OCI-LY1 (cell line): Measurements from ENCODE around the gene STX3.

Experiments used
- H2AFZ ChIP-seq: fragments of 200-600 bp; sonication (generic), shearing (Covaris generic); 2 replicates; pipeline ENCODE4 v1.6.0; 2014; ENCODE audit warnings: antibody characterized with exemption, mild to moderate bottlenecking, low read length
- H3F3A ChIP-seq: fragments of 200-600 bp; sonication (generic), shearing (Covaris generic); 2 replicates; pipeline ENCODE4 v1.6.0; 2014; ENCODE audit warnings: mild to moderate bottlenecking, antibody characterized with exemption, low read length, moderate library complexity; ENCODE audit not compliant: insufficient read depth
- H3K27ac ChIP-seq: fragments of 200-600 bp; sonication (generic); 2 replicates; pipeline ENCODE4 v1.5.1; 2014; ENCODE audit warnings: low read length, mixed run types, mild to moderate bottlenecking, low read depth; ENCODE audit not compliant: poor library complexity, severe bottlenecking
- H3K27me3 ChIP-seq: fragments of 200-600 bp; sonication (generic); 2 replicates; pipeline ENCODE4 v1.6.0; 2014; ENCODE audit warnings: antibody characterized with exemption, mild to moderate bottlenecking, low read length, moderate library complexity; ENCODE audit not compliant: insufficient read depth
- H3K36me3 ChIP-seq: fragments of 200-600 bp; sonication (generic); 2 replicates; pipeline ENCODE4 v1.6.1; 2014; ENCODE audit warnings: mild to moderate bottlenecking, antibody characterized with exemption, low read length, moderate library complexity, mixed read lengths; ENCODE audit not compliant: insufficient read depth
- H3K4me1 ChIP-seq: fragments of 200-600 bp; sonication (generic); 2 replicates; pipeline ENCODE4 v1.5.1; 2014; ENCODE audit warnings: mild to moderate bottlenecking, low read length, moderate library complexity; ENCODE audit not compliant: insufficient read depth, severe bottlenecking
- H3K4me2 ChIP-seq: fragments of 200-600 bp; sonication (generic), shearing (Covaris generic); 2 replicates; pipeline ENCODE4 v1.6.1; 2014; ENCODE audit warnings: low read length
- H3K4me3 ChIP-seq: fragments of 200-600 bp; sonication (generic); 2 replicates; pipeline ENCODE4 v1.5.1; 2014; ENCODE audit warnings: low read length, low read depth, mild to moderate bottlenecking, mixed read lengths; ENCODE audit not compliant: poor library complexity, severe bottlenecking
- H3K79me2 ChIP-seq: fragments of 200-600 bp; shearing (Covaris generic); 2 replicates; pipeline ENCODE4 v1.6.1; 2016; ENCODE audit warnings: mixed run types, low read length, mixed read lengths; ENCODE audit not compliant: insufficient read depth
- H3K9ac ChIP-seq: fragments of 200-600 bp; sonication (generic), shearing (Covaris generic); 2 replicates; pipeline ENCODE4 v1.6.1; 2014; ENCODE audit warnings: mild to moderate bottlenecking, low read length, mixed read lengths
- H3K9me2 ChIP-seq: fragments of 200-600 bp; sonication (generic), shearing (Covaris generic); 2 replicates; pipeline ENCODE4 v1.6.1; 2014; ENCODE audit warnings: low read depth, mild to moderate bottlenecking, low read length, mixed read lengths
- H3K9me3 ChIP-seq: fragments of 200-600 bp; shearing (Covaris generic); 2 replicates; pipeline ENCODE4 v1.6.1; 2014; ENCODE audit warnings: low read length, mixed read lengths
- H4K20me1 ChIP-seq: fragments of 200-600 bp; sonication (generic), shearing (Covaris generic); 2 replicates; pipeline ENCODE4 v1.6.0; 2016; ENCODE audit warnings: mild to moderate bottlenecking, low read length; ENCODE audit not compliant: insufficient read depth
- EZH2 ChIP-seq: fragments of 200-600 bp; sonication (generic), shearing (Covaris generic); IDR thresholded peaks from 2 replicates; pipeline ENCODE4 v1.8.0; 2017; ENCODE audit warnings: borderline replicate concordance, mixed run types, mild to moderate bottlenecking, antibody characterized with exemption, low read length, moderate library complexity, mixed read lengths
- TF ChIP-seq, protein P1 (sequence below): fragments of 200-600 bp; sonication (generic), shearing (Covaris generic); IDR thresholded peaks from 2 replicates; pipeline ENCODE4 v1.5.1; 2017; ENCODE audit warnings: mild to moderate bottlenecking, antibody characterized with exemption, low read length, moderate library complexity, mixed read lengths

The STX3 gene

DNA sequence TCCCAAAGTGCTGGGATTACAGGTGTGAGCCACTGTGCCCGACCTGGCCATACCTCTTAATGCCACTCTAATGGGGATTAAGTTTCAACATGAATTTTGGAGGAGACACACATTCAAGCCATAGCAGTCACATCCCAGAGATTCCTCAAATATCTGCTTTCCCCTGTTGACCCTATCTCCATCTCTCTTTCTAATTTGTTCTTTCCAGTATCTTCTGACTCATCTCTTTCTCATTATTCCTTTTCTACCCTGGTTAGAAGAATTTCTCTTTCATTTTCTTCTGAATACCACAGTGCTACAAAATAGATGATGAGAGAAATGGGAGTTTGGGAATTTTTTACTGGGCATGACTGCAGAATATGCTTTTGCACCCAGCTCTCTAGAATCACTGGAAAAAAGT lies 46.6 kb upstream of the STX3 start:
- H3K9me3 ChIP-seq: no peaks in the 10 kb centered on the region
- H3K4me2 ChIP-seq: no peak overlapping the region
- no peaks in the 10 kb centered on the region for H3K27me3 ChIP-seq
- no peak overlapping the region for H2AFZ ChIP-seq
- TF ChIP-seq, protein P1, sequence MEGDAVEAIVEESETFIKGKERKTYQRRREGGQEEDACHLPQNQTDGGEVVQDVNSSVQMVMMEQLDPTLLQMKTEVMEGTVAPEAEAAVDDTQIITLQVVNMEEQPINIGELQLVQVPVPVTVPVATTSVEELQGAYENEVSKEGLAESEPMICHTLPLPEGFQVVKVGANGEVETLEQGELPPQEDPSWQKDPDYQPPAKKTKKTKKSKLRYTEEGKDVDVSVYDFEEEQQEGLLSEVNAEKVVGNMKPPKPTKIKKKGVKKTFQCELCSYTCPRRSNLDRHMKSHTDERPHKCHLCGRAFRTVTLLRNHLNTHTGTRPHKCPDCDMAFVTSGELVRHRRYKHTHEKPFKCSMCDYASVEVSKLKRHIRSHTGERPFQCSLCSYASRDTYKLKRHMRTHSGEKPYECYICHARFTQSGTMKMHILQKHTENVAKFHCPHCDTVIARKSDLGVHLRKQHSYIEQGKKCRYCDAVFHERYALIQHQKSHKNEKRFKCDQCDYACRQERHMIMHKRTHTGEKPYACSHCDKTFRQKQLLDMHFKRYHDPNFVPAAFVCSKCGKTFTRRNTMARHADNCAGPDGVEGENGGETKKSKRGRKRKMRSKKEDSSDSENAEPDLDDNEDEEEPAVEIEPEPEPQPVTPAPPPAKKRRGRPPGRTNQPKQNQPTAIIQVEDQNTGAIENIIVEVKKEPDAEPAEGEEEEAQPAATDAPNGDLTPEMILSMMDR: no peak
- TF ChIP-seq EZH2: no peak
- H4K20me1 ChIP-seq: no peaks in the 10 kb centered on the region
- no peaks in the 10 kb centered on the region for H3F3A ChIP-seq
- no peaks in the 10 kb centered on the region for H3K4me1 ChIP-seq
- H3K27ac ChIP-seq: no peak overlapping the region
- H3K79me2 ChIP-seq: no peaks in the 10 kb centered on the region
- no peak overlapping the region for H3K9ac ChIP-seq
- H3K36me3 ChIP-seq: no peaks in the 10 kb centered on the region
- no peaks in the 10 kb centered on the region for H3K9me2 ChIP-seq
- no peak overlapping the region for H3K4me3 ChIP-seq

- Histone ChIP-seq H3K4me2 (no peak overlapping the region), H2AFZ (no peak overlapping the region), H3K79me2 (no peaks in the 10 kb centered on the region), H3K9me2 (no peaks in the 10 kb centered on the region), H3F3A (no peaks in the 10 kb centered on the region), H4K20me1 (no peaks in the 10 kb centered on the region), H3K27ac (no peak overlapping the region), H3K9ac (no peak overlapping the region), H3K4me1 (no peaks in the 10 kb centered on the region), H3K9me3 (no peaks in the 10 kb centered on the region), H3K36me3 (no peaks in the 10 kb centered on the region), H3K4me3 (no peak overlapping the region), H3K27me3 (no peaks in the 10 kb centered on the region)
- TF ChIP-seq EZH2: no peak
- TF ChIP-seq, protein P1: no peak
These were observed 44.9 kb upstream of the STX3 start for GRCh38 chr11:59710136-59710847.

DNA sequence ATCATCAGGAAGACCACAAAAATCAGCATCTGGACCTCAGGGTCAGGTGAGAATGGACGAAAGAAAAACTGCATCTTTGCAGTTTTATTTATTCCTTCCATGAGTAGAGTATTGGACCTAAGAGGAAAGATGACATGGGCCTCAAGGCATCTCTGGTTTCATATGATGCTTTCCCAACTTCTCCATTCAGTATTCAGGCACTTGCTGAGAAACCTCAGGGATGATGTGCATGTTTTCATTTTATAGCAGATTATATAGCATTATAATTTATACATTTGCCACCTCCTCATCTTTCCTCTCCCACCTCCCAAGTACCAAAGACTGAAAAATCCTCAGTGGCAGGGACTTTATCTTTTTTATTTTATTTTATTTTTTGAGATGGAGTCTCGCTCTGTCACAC lies 41.4 kb upstream of the STX3 start, which contains the start of gene OR10V1:
Gene OR10V1, minus strand, starts transcription at position 101 of the 400 bp plus-strand sequence. Its CDS starts 0 bp downstream, at position 101.
- Histone ChIP-seq H3K36me3 (no peaks in the 10 kb centered on the region), H3K27me3 (no peaks in the 10 kb centered on the region), H3K4me3 (no peak within 1 kb of the TSS), H3F3A (no peaks in the 10 kb centered on the region), H3K9ac (no peak within 1 kb of the TSS), H3K27ac (no peak within 1 kb of the TSS), H3K79me2 (no peaks in the 10 kb centered on the region), H2AFZ (no peak within 1 kb of the TSS), H3K4me2 (no peak within 1 kb of the TSS), H3K9me2 (no peaks in the 10 kb centered on the region), H3K9me3 (no peaks in the 10 kb centered on the region), H4K20me1 (no peaks in the 10 kb centered on the region), H3K4me1 (no peaks in the 10 kb centered on the region)
- TF ChIP-seq, protein P1: no peak
- TF ChIP-seq EZH2: no peak
